Endometrium (tissue), 2 donors: ENCODE measurements around the gene NDUFS5.
"Not testable (repeated sequence)": the region's sequence is repeated elsewhere in the genome, so short reads cannot be mapped to it uniquely, and the experiment has no call there.

ENCODE experiments used
- FAIRE-seq: peaks from 2 replicates; lab custom pipeline; 2012; peaks lifted over from hg19 to GRCh38; lab: Jason Lieb, UNC
- donor health status: control.
- donor health status: control.

Gene NDUFS5

DNA sequence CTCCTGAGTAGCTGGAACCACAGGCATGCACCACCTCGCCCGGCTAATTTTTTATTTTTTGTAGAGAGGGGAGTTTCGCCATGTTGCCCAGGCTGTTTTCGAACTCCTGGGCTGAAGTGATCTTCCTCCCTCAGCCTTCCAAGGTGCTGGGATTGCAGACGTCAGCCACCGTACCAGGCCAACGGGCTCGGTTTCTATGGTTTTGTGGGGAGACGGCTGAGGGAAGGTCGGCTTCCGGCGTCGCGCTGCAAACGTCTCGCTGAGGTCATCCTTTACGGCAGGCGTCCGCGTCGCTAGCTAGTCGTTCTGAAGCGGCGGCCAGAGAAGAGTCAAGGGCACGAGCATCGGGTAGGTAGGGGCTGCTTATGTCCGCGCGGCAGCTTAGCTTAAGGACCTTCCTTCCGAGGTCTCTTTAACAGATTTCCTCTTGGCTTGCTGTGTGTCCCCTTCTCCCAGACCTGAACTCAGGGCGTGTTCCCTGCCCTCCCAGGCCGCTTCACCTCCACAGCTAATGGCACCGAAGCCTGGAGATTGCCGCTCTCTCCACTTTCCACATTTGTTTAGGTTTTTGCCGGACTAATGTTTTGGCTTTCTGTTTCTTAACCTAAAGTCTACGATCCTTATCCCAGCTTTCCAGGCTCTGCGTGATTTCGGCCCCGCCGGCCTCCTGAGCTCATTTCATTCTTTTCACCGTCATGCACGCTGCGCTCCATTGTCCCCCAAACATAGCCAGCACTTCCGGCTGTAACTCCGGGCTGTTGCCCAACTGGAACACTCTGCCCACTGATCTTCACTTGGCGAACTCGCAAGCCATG lies at the start of gene NDUFS5:
Gene NDUFS5, plus strand, starts transcription at position 300 of the 815 bp plus-strand sequence. CDS start 2,375 bp downstream, outside the sequence.
- no peak for FAIRE-seq

GRCh38 chr1:38977399-38978244 lies 48.5 kb upstream of the NDUFS5 start:
- not testable (repeated sequence) for FAIRE-seq

DNA sequence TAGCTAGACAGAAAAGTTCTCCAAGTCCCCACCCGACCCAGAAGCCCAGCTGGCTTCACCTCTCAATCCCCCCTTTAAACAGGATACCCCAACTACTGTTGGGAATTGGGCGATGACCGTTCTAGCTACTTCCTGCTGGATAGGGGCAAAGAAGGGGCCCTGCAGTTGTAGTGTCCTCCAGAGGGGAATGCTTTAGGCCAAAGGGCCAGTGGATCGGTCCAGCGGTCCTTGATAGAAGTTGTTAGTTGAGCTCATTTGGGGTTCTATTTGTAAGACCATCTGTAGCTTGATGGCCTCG lies 48.0 kb upstream of the NDUFS5 start:
- FAIRE-seq: not testable (repeated sequence)

- not testable (repeated sequence) for FAIRE-seq
Measured at GRCh38 chr1:38979380-38979779, 46.8 kb upstream of the NDUFS5 start.

DNA sequence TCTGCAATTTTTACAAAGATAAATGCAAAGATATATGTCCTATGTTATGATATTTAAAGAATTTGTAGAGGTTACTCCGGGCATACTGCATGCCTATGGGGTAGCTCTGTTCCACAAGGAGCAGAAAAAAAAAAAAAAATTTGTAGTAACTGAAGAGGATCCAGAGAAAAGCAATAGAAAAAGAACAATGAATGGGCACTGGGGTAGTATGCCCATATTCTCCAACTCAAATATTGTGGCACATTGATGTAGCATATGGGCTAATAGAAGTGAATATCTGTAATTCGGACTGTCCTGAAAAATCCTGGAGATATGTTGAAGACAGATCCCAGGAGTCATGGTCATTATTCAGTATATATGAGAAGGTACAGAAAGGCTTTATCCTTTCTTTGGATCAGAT lies 36.2 kb upstream of the NDUFS5 start:
- FAIRE-seq: no peak

GRCh38 chr1:38990386-38990737 lies 35.8 kb upstream of the NDUFS5 start:
- FAIRE-seq: no peak

- no peak for FAIRE-seq
Measured at GRCh38 chr1:38990738-38991637, 35.2 kb upstream of the NDUFS5 start, which contains the start of gene AKIRIN1. TSS of gene AKIRIN1 (plus strand) at chr1:38991276. CDS start at chr1:38991381, 105 bp downstream.

DNA sequence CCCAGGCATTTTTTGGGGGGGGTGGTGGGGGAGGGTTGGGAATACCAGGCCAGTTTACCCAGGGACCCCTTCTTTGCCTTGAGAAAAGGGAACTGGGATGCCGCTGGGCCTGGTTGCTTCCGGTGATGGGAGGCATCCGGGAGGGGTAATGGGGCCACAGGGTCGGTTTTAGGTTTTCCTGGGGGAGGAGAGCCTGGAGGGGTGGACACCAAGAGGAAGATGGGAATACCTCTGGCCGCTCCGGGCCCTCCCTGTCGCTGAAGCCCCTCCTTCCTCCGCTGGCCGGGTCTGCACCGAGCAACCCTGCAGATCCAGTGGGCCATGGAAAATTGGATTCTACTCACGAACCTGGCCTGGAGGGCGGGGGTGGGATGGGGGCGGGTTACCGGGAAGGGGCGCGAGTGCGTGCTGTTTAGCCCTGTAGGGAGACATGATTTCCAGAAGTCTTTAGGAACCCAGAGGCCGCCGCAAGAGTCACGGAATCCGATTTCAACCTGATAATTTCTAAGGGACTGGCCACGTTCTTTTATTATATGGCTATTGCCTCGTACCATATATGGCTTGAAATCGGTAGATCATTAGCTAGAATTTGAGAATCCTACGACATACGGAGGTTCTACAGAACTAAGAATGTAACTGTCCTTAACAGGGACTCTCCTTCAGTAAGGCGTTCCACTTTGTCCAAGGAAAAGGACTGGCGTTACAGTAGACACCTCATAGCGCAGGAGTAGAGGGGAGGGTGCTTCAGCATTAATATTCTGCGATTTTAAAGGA lies 34.3 kb upstream of the NDUFS5 start:
- no peak for FAIRE-seq

- FAIRE-seq: no peak
Measured at GRCh38 chr1:38992412-38993111, 33.6 kb upstream of the NDUFS5 start.

DNA sequence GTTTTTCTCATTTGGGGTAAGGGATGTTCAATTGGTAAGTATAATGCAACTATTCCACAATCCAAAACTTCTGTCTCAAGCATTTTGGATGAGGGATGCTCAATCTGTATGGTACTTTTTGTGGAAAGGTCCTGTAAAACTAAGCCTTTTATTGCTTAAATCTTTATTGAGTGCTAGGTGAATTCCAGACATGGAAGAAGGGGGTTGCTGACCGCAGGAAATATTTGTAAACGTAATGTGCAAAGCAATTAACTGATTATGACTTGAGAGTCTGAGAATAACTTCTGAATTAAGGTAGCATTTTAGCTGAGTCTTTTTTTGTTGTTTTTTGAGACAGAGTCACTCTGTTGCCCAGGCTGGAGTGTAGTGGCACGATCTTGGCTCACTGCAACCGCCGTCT lies 32.0 kb upstream of the NDUFS5 start:
- no peak for FAIRE-seq

DNA sequence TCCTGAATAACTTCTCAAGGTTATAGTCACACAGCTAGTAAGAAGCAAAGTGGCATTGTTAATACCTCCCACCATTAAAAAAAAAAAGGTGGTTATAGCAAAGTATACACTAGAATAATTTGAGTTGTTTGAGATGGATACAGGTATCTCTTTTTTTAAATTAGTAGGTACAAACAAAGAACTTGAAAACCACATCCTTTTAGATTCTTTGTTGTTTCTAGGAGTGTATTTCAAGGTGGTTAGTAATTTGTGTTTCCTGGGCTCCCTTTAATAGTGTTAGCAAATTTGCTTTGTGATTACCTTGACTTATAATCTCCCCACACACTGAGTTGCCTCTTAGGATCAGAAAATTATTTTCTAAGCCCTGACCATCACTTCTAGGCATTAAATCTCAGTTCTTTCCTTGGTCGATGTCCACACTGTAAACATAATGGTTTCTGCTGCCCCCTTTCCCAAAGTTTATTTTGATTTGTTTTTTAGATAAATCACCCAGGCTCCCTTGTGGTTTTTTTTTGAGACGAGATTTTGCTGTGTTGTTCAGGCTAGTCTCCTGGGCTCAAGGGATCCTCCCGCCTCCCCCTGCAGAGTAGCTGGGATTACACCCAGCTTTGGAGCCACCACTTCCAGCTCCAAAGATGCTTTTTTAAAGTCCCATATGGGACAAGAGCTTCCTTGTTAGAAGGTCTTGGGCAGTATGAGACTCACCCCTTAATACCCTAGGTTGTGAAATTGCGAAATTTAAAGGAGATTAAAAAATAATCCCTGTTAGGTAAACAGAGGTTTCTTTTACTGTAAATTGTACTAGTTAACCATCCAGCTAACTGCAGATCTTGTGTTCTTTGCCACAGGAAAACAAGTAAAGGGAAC lies 28.9 kb upstream of the NDUFS5 start:
- peak; percentile 15 for FAIRE-seq

DNA sequence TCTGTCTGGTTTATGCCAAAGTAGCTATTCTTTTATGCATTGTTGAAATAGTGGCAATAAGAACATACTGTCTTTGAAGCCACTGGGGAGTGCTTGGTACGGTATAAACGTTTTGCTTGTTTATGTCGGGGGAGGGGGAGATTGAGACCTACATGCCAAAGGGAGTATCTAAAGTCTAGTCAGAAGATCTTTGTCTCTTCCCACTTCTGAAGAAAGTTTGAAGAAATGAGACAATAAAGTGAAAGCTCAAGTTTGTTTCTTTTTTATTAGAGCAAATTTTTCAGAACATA lies 28.3 kb upstream of the NDUFS5 start:
- no peak for FAIRE-seq

GRCh38 chr1:39001516-39002421 lies 24.4 kb upstream of the NDUFS5 start:
- FAIRE-seq: no peak

GRCh38 chr1:39003281-39003680 lies 22.9 kb upstream of the NDUFS5 start:
- no peak for FAIRE-seq

- FAIRE-seq: no peak
Measured at GRCh38 chr1:39003794-39004193, 22.4 kb upstream of the NDUFS5 start.

DNA sequence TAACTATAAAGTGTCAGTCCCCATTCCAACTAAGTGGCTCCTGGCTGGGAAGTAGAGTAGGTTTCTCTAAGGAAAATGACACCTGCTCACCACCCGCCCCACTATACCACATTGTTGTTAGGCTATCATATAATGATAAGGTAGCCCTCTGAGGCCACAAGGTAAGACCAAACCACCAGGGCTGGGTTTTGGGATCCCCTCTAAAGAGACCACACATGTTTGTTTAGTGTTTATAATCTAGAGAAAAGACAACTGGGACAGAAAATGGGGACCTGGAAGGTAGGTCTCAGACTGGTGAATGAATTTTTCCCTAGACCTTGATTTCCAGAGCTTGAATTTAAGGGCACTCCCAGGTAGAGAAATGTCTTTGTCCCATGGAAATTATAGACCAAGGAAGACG lies 19.9 kb upstream of the NDUFS5 start:
- no peak for FAIRE-seq

DNA sequence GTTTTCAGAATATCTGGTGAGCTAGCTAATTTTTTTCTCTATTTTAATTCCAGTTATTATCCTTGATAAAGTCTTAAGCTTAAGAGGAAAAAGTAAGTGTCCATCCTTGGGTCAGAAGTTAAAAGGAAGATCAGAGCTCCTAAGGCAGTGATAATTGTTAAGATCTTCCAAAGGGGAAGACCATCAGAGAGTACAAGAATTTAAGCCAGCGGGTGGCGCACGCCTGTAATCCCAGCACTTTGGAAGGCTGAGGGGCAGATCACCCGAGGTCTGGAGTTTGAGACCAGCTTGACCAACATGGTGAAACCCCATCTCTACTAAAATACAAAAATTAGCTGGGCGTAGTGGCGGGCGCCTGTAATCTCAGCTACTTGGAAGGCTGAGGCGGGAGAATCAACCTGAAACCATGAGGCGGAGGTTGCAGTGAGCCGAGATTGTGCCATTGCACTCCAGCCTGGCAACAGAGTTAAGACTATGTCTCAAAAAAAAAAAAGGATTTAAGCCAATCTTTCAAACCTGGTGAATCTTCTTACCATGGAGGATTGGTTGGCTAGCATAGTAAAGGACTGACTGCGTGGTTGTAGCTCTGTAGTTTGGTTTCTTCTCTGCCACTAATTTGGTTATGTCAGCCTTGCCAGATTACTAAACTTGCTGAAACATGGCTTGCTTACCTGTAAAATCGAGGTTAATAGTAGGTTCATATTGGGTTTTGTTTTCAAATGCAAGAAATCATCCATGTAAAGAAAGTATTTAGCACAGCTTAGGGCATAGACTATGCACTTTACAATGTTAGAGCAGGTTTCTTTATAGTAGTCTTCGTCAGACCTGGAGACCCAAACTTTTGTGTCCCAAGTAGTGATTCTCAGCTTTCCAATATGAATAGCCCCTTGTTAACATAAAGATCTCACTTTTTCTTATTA lies 19.2 kb upstream of the NDUFS5 start:
- FAIRE-seq: no peak

DNA sequence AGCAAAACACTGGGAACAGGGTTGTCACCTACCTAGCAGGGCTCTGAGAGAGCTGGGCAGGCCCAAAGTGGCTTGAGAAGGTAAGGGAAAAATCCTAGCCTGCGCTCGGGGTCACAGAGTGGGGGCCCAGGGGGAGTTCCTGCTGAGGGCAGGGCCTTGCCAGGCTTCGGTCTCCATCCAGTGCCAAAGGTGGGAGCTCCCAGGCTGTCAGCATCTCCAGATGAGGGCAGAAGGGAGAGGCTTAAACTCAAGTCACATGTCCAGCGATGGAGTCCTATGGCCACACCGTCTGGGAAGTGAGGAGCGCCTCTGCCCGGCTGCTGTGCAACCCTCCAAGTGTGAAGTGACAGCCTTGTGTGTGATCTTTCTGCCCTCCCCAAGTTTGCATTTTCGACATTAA lies 11.2 kb upstream of the NDUFS5 start:
- FAIRE-seq: not testable (repeated sequence)
